ENCODE results near the gene NDUFS3.
A peak's percentile ranks its signal among the peaks of the same experiment; 100 is the strongest.
"Not testable (repeated sequence)": the region's sequence is repeated elsewhere in the genome, so short reads cannot be mapped to it uniquely, and the experiment has no call there.

Gene NDUFS3

GRCh38 chr11:47578524-47579494 lies at the start of gene NDUFS3, which contains the start of gene KBTBD4:
NDUFS3 (plus strand) TSS chr11:47579074; CDS start chr11:47579092, 18 bp downstream.
KBTBD4 (minus strand) TSS chr11:47578970; CDS start chr11:47578951, 19 bp downstream.
- DNase-seq = peak; percentile 75

GRCh38 chr11:47529951-47530350 lies 48.9 kb upstream of the NDUFS3 start:
- DNase-seq = no peak

- not testable (repeated sequence) for DNase-seq
Observed at GRCh38 chr11:47530721-47531120, 48.2 kb upstream of the NDUFS3 start.

- DNase-seq = no peak
Observed at GRCh38 chr11:47531666-47532065, 47.2 kb upstream of the NDUFS3 start.

- no peak for DNase-seq
Observed at GRCh38 chr11:47532597-47533213, 46.2 kb upstream of the NDUFS3 start.

- DNase-seq = no peak
Observed at GRCh38 chr11:47533690-47534151, 45.2 kb upstream of the NDUFS3 start.

- no peak for DNase-seq
Observed at GRCh38 chr11:47534704-47535251, 44.1 kb upstream of the NDUFS3 start.

GRCh38 chr11:47536915-47537314 lies 42.0 kb upstream of the NDUFS3 start:
- DNase-seq = no peak

- peak; percentile 59 for DNase-seq
Observed at GRCh38 chr11:47538741-47539565, 39.9 kb upstream of the NDUFS3 start.

- no peak for DNase-seq
Observed at GRCh38 chr11:47539681-47540039, 39.2 kb upstream of the NDUFS3 start.

- DNase-seq = no peak
Observed at GRCh38 chr11:47541070-47541469, 37.8 kb upstream of the NDUFS3 start.

GRCh38 chr11:47545298-47545697 lies 33.6 kb upstream of the NDUFS3 start:
- no peak for DNase-seq

- DNase-seq = not testable (repeated sequence)
Observed at GRCh38 chr11:47546274-47546673, 32.6 kb upstream of the NDUFS3 start.

- DNase-seq = no peak
Observed at GRCh38 chr11:47550288-47551047, 28.4 kb upstream of the NDUFS3 start.

GRCh38 chr11:47551086-47551485 lies 27.8 kb upstream of the NDUFS3 start:
- DNase-seq = no peak

GRCh38 chr11:47552056-47552565 lies 26.8 kb upstream of the NDUFS3 start:
- no peak for DNase-seq

- peak; percentile 86 for DNase-seq
Observed at GRCh38 chr11:47552566-47553405, 26.1 kb upstream of the NDUFS3 start, which contains the start of gene CELF1. CELF1 (minus strand) TSS chr11:47553132; CDS start chr11:47499523, 53,609 bp downstream.

GRCh38 chr11:47553406-47553743 lies 25.5 kb upstream of the NDUFS3 start:
- DNase-seq = peak; percentile 66

GRCh38 chr11:47557004-47557403 lies 21.9 kb upstream of the NDUFS3 start:
- not testable (repeated sequence) for DNase-seq

GRCh38 chr11:47558695-47559094 lies 20.2 kb upstream of the NDUFS3 start:
- no peak for DNase-seq

GRCh38 chr11:47560426-47560825 lies 18.4 kb upstream of the NDUFS3 start:
- no peak for DNase-seq
